Activated B cell treated with CpG ODN at 0.5 μM for 24 hours (primary cell): Measurements from ENCODE around the gene LY86. TPM values are rescaled to one million over a fixed set of nuclear protein-coding genes. Genes with fewer than 3 reads are reported as not detected.

Experiments used
- ATAC-seq: fragments of 200-7000 bp; cut with Tn5 transposase; one replicate; pipeline ENCODE4 v1.10.0; 2021; ENCODE audit warnings: low read depth, mild to moderate bottlenecking, moderate library complexity
- CTCF ChIA-PET: fragments of 350-600 bp; sonication (Branson Sonifier 250); formaldehyde crosslinking; loops from one replicate; lab custom pipeline; 2021; ENCODE audit warnings: antibody characterized with exemption; lab: Charles Lee
- POLR2A ChIA-PET: fragments of 350-600 bp; sonication (Branson Sonifier 250); formaldehyde crosslinking; loops from one replicate; lab custom pipeline; 2021; ENCODE audit warnings: antibody characterized with exemption; lab: Charles Lee
- DNase-seq: peaks from one replicate; pipeline ENCODE4 v3.0.0; 2022
- H3K27ac Mint-ChIP-seq: one replicate; pipeline ENCODE4 v1.8.0; 2020; ENCODE audit warnings: mixed read lengths
- H3K27me3 Mint-ChIP-seq: one replicate; pipeline ENCODE4 v1.8.0; 2021; ENCODE audit warnings: mixed read lengths
- H3K36me3 Mint-ChIP-seq: one replicate; pipeline ENCODE4 v1.8.0; 2021; ENCODE audit warnings: low read depth, mixed read lengths
- H3K4me1 Mint-ChIP-seq: one replicate; pipeline ENCODE4 v1.8.0; 2021; ENCODE audit warnings: mixed read lengths
- H3K4me3 Mint-ChIP-seq: one replicate; pipeline ENCODE4 v1.8.0; 2020; ENCODE audit warnings: mild to moderate bottlenecking, mixed read lengths
- H3K9me3 Mint-ChIP-seq: one replicate; pipeline ENCODE4 v1.8.0; 2020; ENCODE audit warnings: mixed read lengths
- CTCF ChIP-seq: fragments of 200-600 bp; IDR thresholded peaks from one replicate; pipeline ENCODE4 v1.8.0; 2022; ENCODE audit warnings: antibody characterized with exemption, mild to moderate bottlenecking
- intact Hi-C: fragments of 100-400 bp; cut with micrococcal nuclease; formaldehyde crosslinking; loops from one replicate; pipeline ENCODE4 v1.15.1; 2024
- total RNA-seq: library from RNA; stranded (reverse); gene quantifications from 2 replicates; pipeline ENCODE4 v1.2.3, GENCODE V29; 2022

LY86 gene
- total RNA-seq, 1 donor from 2014 or later = 58.1 TPM

- intact Hi-C loops = loop anchor here (1.0 to 2.0 kb wide), 7 partner anchors 27 to 1058 kb away; no protein-coding TSS in a partner anchor
- CTCF ChIA-PET = interaction anchor here (0.8 to 5.7 kb wide), 12 partner anchors 9 to 1417 kb away, joined by 3 to 57 read pairs (median 4); partner anchors contain the start of gene LY86
- POLR2A ChIA-PET = interaction anchor here (0.9 to 1.4 kb wide), 2 partner anchors 54 to 103 kb away, joined by 3 read pairs; no protein-coding TSS in a partner anchor
- Mint-ChIP-seq H3K27me3 (no peaks in the 10 kb centered on the region), H3K4me1 (peaks cover 3% of the 10 kb centered on the region), H3K36me3 (no peaks in the 10 kb centered on the region), H3K9me3 (no peaks in the 10 kb centered on the region), H3K27ac (no peak overlapping the region), H3K4me3 (no peak overlapping the region)
- peak; percentile 81 for ATAC-seq
- peak; percentile 28 for DNase-seq
- TF ChIP-seq CTCF = peak; percentile 83
Measured at GRCh38 chr6:6556738-6557503, 31.6 kb upstream of the LY86 start.

- no peaks in the 10 kb centered on the region for H3K36me3 Mint-ChIP-seq
- POLR2A ChIA-PET = interaction anchor here (0.9 to 1.4 kb wide), 2 partner anchors 53 to 102 kb away, joined by 3 read pairs; no protein-coding TSS in a partner anchor
- no peak overlapping the region for H3K4me3 Mint-ChIP-seq
- DNase-seq (no peak), ATAC-seq (no peak)
- H3K27ac Mint-ChIP-seq = no peak overlapping the region
- no peak for TF ChIP-seq CTCF
- peaks cover 3% of the 10 kb centered on the region for H3K4me1 Mint-ChIP-seq
- intact Hi-C loops = loop anchor here (1.0 to 2.0 kb wide), 7 partner anchors 27 to 1057 kb away; no protein-coding TSS in a partner anchor
- CTCF ChIA-PET = interaction anchor here (1.0 to 5.7 kb wide), 8 partner anchors 10 to 1418 kb away, joined by 3 to 57 read pairs (median 4); partner anchors contain the start of gene LY86
- no peaks in the 10 kb centered on the region for H3K27me3 Mint-ChIP-seq
- no peaks in the 10 kb centered on the region for H3K9me3 Mint-ChIP-seq
Measured at GRCh38 chr6:6557504-6557839, 31.0 kb upstream of the LY86 start.

- Mint-ChIP-seq H3K27me3 (no peaks in the 10 kb centered on the region), H3K4me1 (peaks cover 3% of the 10 kb centered on the region), H3K4me3 (no peak overlapping the region), H3K27ac (no peak overlapping the region), H3K36me3 (no peaks in the 10 kb centered on the region), H3K9me3 (no peaks in the 10 kb centered on the region)
- DNase-seq (no peak), ATAC-seq (no peak)
- intact Hi-C loops = loop anchor here (1.0 to 2.0 kb wide), 7 partner anchors 26 to 1057 kb away; no protein-coding TSS in a partner anchor
- TF ChIP-seq CTCF = no peak
- ChIA-PET CTCF (interaction anchor here (0.6 to 5.7 kb wide), 7 partner anchors 28 to 1500 kb away, joined by 3 to 57 read pairs (median 3); partner anchors contain the start of gene LY86), POLR2A (interaction anchor here (0.9 kb wide), 2 partner anchors 29 to 53 kb away, joined by 3 to 4 read pairs; no protein-coding TSS in a partner anchor)
Measured at GRCh38 chr6:6557886-6558285, 30.6 kb upstream of the LY86 start.

- Mint-ChIP-seq H3K4me1 (peaks cover 11% of the 10 kb centered on the region), H3K4me3 (no peak overlapping the region), H3K27me3 (no peaks in the 10 kb centered on the region), H3K9me3 (no peaks in the 10 kb centered on the region), H3K36me3 (peaks cover 3% of the 10 kb centered on the region), H3K27ac (no peak overlapping the region)
- ATAC-seq (no peak), DNase-seq (no peak)
- POLR2A ChIA-PET = interaction anchor here (0.8 kb wide), 1 partner anchor 99 kb away, joined by 3 read pairs; no protein-coding TSS in a partner anchor
- no peak for TF ChIP-seq CTCF
- CTCF ChIA-PET = interaction anchor here (1.0 to 5.7 kb wide), 4 partner anchors 25 to 100 kb away, joined by 3 to 57 read pairs (median 3); no protein-coding TSS in a partner anchor
- intact Hi-C loops = no loop called here
Measured at GRCh38 chr6:6559994-6560570, 28.4 kb upstream of the LY86 start.

- no peak overlapping the region for H3K4me3 Mint-ChIP-seq
- H3K27ac Mint-ChIP-seq = no peak overlapping the region
- DNase-seq (no peak), ATAC-seq (no peak)
- POLR2A ChIA-PET = interaction anchor here (0.8 kb wide), 1 partner anchor 98 kb away, joined by 3 read pairs; no protein-coding TSS in a partner anchor
- CTCF ChIA-PET = no interaction called here
- H3K9me3 Mint-ChIP-seq = no peaks in the 10 kb centered on the region
- intact Hi-C loops = no loop called here
- H3K4me1 Mint-ChIP-seq = peaks cover 11% of the 10 kb centered on the region
- peaks cover 3% of the 10 kb centered on the region for H3K36me3 Mint-ChIP-seq
- no peaks in the 10 kb centered on the region for H3K27me3 Mint-ChIP-seq
- no peak for TF ChIP-seq CTCF
Measured at GRCh38 chr6:6560909-6561308, 27.6 kb upstream of the LY86 start.
